ENCODE data around the gene EIF1AX. TPM values are rescaled to one million over a fixed set of nuclear protein-coding genes. Genes with fewer than 3 reads are reported as not detected.
A peak's percentile ranks its signal among the peaks of the same experiment; 100 is the strongest.

The EIF1AX gene, protein sequence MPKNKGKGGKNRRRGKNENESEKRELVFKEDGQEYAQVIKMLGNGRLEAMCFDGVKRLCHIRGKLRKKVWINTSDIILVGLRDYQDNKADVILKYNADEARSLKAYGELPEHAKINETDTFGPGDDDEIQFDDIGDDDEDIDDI
- total RNA-seq (2021; ENCODE audit: unreplicated experiment), result 132 TPM
- polyA plus RNA-seq (2012), result 36.3 and 39.1 TPM in 2 replicates
- percentile 96 among the genes with signal in this experiment for Bru-seq, nascent RNA
- percentile 99 among the genes with signal in this experiment for BruChase-seq, experiment 1, labeled RNA remaining after a 6-hour chase
- percentile 96 among the genes with signal in this experiment for BruChase-seq, experiment 2, labeled RNA remaining after a 2-hour chase
- long read RNA-seq, full-length matches to known transcripts, result 171 of 203 reads
- long read RNA-seq, partial matches to known transcripts, result 4 of 203 reads
- long read RNA-seq, other reads (novel, unspliced or antisense), result 28 of 203 reads

- TF ChIP-seq SP1 (IDR thresholded peaks at IDR 0.05; ENCODE audit: low read depth) (peak; percentile 40), YY1 (IDR thresholded peaks at IDR 0.05; ENCODE audit: extremely low read depth, insufficient replicate concordance, low read depth, low read length) (peak; percentile 58), CBX3 (IDR thresholded peaks at IDR 0.05; ENCODE audit: low read depth) (no peak), SRF (IDR thresholded peaks at IDR 0.05; ENCODE audit: low read depth) (0 out of 2 replicates have a peak, but pooled peaks have one; percentile 19), POLR2AphosphoS5 (IDR thresholded peaks at IDR 0.05; ENCODE audit: low read depth, low read length) (peak; percentile 67), JUND (IDR thresholded peaks at IDR 0.05) (no peak), SIN3A (IDR thresholded peaks at IDR 0.05; ENCODE audit: low read depth) (no peak; the same call in 1 of the 2 replicates), TCF7L2 (IDR thresholded peaks at IDR 0.05; ENCODE audit: borderline replicate concordance, extremely low read depth, insufficient read depth, insufficient read length) (peak; percentile 69), ZFX (IDR thresholded peaks at IDR 0.05) (peak; percentile 40), MAX (IDR thresholded peaks at IDR 0.05) (peak; percentile 46; the same call in 1 of the 2 replicates)
- TF ChIP-seq, protein P1, sequence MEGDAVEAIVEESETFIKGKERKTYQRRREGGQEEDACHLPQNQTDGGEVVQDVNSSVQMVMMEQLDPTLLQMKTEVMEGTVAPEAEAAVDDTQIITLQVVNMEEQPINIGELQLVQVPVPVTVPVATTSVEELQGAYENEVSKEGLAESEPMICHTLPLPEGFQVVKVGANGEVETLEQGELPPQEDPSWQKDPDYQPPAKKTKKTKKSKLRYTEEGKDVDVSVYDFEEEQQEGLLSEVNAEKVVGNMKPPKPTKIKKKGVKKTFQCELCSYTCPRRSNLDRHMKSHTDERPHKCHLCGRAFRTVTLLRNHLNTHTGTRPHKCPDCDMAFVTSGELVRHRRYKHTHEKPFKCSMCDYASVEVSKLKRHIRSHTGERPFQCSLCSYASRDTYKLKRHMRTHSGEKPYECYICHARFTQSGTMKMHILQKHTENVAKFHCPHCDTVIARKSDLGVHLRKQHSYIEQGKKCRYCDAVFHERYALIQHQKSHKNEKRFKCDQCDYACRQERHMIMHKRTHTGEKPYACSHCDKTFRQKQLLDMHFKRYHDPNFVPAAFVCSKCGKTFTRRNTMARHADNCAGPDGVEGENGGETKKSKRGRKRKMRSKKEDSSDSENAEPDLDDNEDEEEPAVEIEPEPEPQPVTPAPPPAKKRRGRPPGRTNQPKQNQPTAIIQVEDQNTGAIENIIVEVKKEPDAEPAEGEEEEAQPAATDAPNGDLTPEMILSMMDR (IDR thresholded peaks at IDR 0.05 in 2 of 3, conservative IDR thresholded peaks at IDR 0.05 in 1 of 3; ENCODE audit: borderline replicate concordance in 1 of 3, insufficient read depth in 1 of 3, low read depth in 2 of 3, low read length in 2 of 3), result no peak
- peak; percentile 99 for ATAC-seq
- ChIA-PET CTCF (no interaction called here), POLR2A (no interaction called here), RAD21 (ENCODE audit: low non-redundant PET in 1 of 2, low total read pairs in 2 of 2, uncharacterized antibody in 2 of 2, unreplicated experiment in 2 of 2) (interaction anchor here in 1 of 2 experiments (0.5 kb wide), 1 partner anchor 236 kb away, joined by 3 read pairs; no protein-coding TSS in a partner anchor)
- Histone ChIP-seq H3K9ac (ENCODE audit: low read length) (peak within 1 kb of the TSS; percentile 93), H2AFZ (ENCODE audit: low read depth, low read length, poor library complexity, severe bottlenecking) (no peak within 1 kb of the TSS), H3K4me3 (replicated peaks in 1 of 2; ENCODE audit: low read depth in 1 of 2, low read length in 2 of 2) (peak within 1 kb of the TSS; percentile 78 to 86), H3K79me2 (ENCODE audit: insufficient read depth, low read length) (peaks cover 46% of the 10 kb centered on the region), H3K4me2 (ENCODE audit: low read length) (peak within 1 kb of the TSS; percentile 81), H4K20me1 (ENCODE audit: insufficient read depth) (peaks cover 12% of the 10 kb centered on the region; the same call in 1 of the 2 replicates), H3K9me2 (ENCODE audit: insufficient read depth) (no peaks in the 10 kb centered on the region), H3K36me3 (ENCODE audit: control insufficient read depth in 1 of 2, insufficient read depth in 2 of 2, low read length in 2 of 2) (peaks cover 0 to 26% of the 10 kb centered on the region in 2 experiments), H3K9me3 (ENCODE audit: control insufficient read depth in 1 of 2, insufficient read depth in 1 of 2, low read depth in 1 of 2, low read length in 2 of 2) (no peaks in the 10 kb centered on the region), H3K27ac (ENCODE audit: low read depth, low read length) (peak within 1 kb of the TSS; percentile 58), H3K4me1 (ENCODE audit: control insufficient read depth in 1 of 2, insufficient read depth in 2 of 2, low read length in 2 of 2) (peaks cover 5 to 14% of the 10 kb centered on the region in 2 experiments; a peak in 3 of 4 replicates), H3K27me3 (ENCODE audit: insufficient read depth, low read length) (no peaks in the 10 kb centered on the region)
- intact Hi-C loops (cut with micrococcal nuclease), result no loop called here
- peak; percentile 92 for DNase-seq (ENCODE audit: low read depth, low spot score)
- no TSS peak for BruUV-seq (replicated peaks)
Measured at GRCh38 chrX:20141281-20142220, at the start of gene EIF1AX. Gene EIF1AX, minus strand, starts transcription at chrX:20141838. Its CDS starts 198 bp downstream, at chrX:20141640.

Measured in HCT116 (cell line).